Measurements from ENCODE around the gene MED12L.
"Not testable (repeated sequence)": the region's sequence is repeated elsewhere in the genome, so short reads cannot be mapped to it uniquely, and the experiment has no call there.

GRCh38 chr3:151169948-151170679 lies 84.7 kb downstream of the MED12L start:
- TF ChIP-seq POU6F1 (CRISPR knock-in tag; IDR thresholded peaks at IDR 0.05; ENCODE audit: borderline replicate concordance, low read depth); ZNF8 (CRISPR knock-in tag; IDR thresholded peaks at IDR 0.05); SNAI2 (CRISPR knock-in tag; IDR thresholded peaks at IDR 0.05); TOX (CRISPR knock-in tag; IDR thresholded peaks at IDR 0.05; ENCODE audit: borderline replicate concordance); CSRNP3 (CRISPR knock-in tag; IDR thresholded peaks at IDR 0.05); ZFP3 (CRISPR knock-in tag; IDR thresholded peaks at IDR 0.05); ARNTL (CRISPR knock-in tag; IDR thresholded peaks at IDR 0.05; ENCODE audit: borderline replicate concordance, low read depth); BACH2 (CRISPR knock-in tag; IDR thresholded peaks at IDR 0.05; ENCODE audit: borderline replicate concordance); ISL1 (CRISPR knock-in tag; IDR thresholded peaks at IDR 0.05); CREB5 (CRISPR knock-in tag; IDR thresholded peaks at IDR 0.05; ENCODE audit: low read depth); RARB (CRISPR knock-in tag; IDR thresholded peaks at IDR 0.05); PATZ1 (CRISPR knock-in tag; IDR thresholded peaks at IDR 0.05; ENCODE audit: borderline replicate concordance); TCF4 (CRISPR knock-in tag; IDR thresholded peaks at IDR 0.05; ENCODE audit: borderline replicate concordance): not testable (repeated sequence)
